CD8-positive, alpha-beta memory T cell (primary cell): ENCODE measurements around the gene ERICH6. TPM values are rescaled to one million over a fixed set of nuclear protein-coding genes. Genes with fewer than 3 reads are reported as not detected.

Source experiments
- CTCF ChIA-PET: fragments of 350-600 bp; sonication (Branson Sonifier 250); formaldehyde crosslinking; loops from one replicate; lab custom pipeline; 2021; ENCODE audit warnings: antibody characterized with exemption; lab: Charles Lee
- POLR2A ChIA-PET: fragments of 350-600 bp; sonication (Branson Sonifier 250); formaldehyde crosslinking; loops from one replicate; lab custom pipeline; 2021; ENCODE audit warnings: antibody characterized with exemption; lab: Charles Lee
- DNase-seq, 5 donors: peaks; one replicate each; pipeline versions ENCODE4 v3.0.0 to v3.0.0-alpha.2; 2020 to 2022; ENCODE audit warnings: mixed read lengths in 1 of 5
- H3K27ac ChIP-seq: one replicate; pipeline ENCODE4 v1.7.0; 2013; ENCODE audit warnings: low read depth, mild to moderate bottlenecking, low read length, moderate library complexity
- H3K27me3 ChIP-seq: 2 replicates; pipeline ENCODE4 v1.7.0; 2013; ENCODE audit warnings: low read length, mild to moderate bottlenecking; ENCODE audit not compliant: insufficient read depth, poor library complexity, severe bottlenecking
- H3K36me3 ChIP-seq: 2 replicates; pipeline ENCODE4 v1.7.0; 2013; ENCODE audit warnings: mild to moderate bottlenecking, low read length, moderate library complexity; ENCODE audit not compliant: insufficient read depth
- H3K4me1 ChIP-seq: 2 replicates; pipeline ENCODE4 v1.7.0; 2013; ENCODE audit warnings: mild to moderate bottlenecking, low read length, moderate library complexity; ENCODE audit not compliant: insufficient read depth
- H3K4me3 ChIP-seq: 2 replicates; pipeline ENCODE4 v1.7.0; 2013; ENCODE audit warnings: mild to moderate bottlenecking, low read length
- H3K9me3 ChIP-seq: 2 replicates; pipeline ENCODE4 v1.7.0; 2013; ENCODE audit warnings: mild to moderate bottlenecking, low read length
- H3K27ac Mint-ChIP-seq, 8 donors: one replicate each; pipeline ENCODE4 v1.8.0; 2020 to 2021; ENCODE audit warnings: mixed read lengths in 8 of 8, mild to moderate bottlenecking in 6 of 8, inconsistent platforms in 3 of 8, moderate library complexity in 3 of 8
- H3K27me3 Mint-ChIP-seq, 2 donors: one replicate each; pipeline ENCODE4 v1.8.0; 2020 to 2021; ENCODE audit warnings: mixed read lengths in 2 of 2, mild to moderate bottlenecking in 1 of 2, moderate library complexity in 1 of 2
- H3K36me3 Mint-ChIP-seq, 3 donors: one replicate each; pipeline ENCODE4 v1.8.0; 2020 to 2021; ENCODE audit warnings: mixed read lengths in 3 of 3, inconsistent platforms in 1 of 3, mild to moderate bottlenecking in 1 of 3
- H3K4me1 Mint-ChIP-seq, 3 donors: one replicate each; pipeline ENCODE4 v1.8.0; 2020 to 2021; ENCODE audit warnings: mixed read lengths in 3 of 3, inconsistent platforms in 1 of 3, mild to moderate bottlenecking in 1 of 3
- H3K4me3 Mint-ChIP-seq, 7 donors: one replicate each; pipeline ENCODE4 v1.8.0; 2020 to 2021; ENCODE audit warnings: mixed read lengths in 7 of 7, mild to moderate bottlenecking in 6 of 7, moderate library complexity in 4 of 7, inconsistent platforms in 2 of 7
- H3K9me3 Mint-ChIP-seq, 5 donors: one replicate each; pipeline ENCODE4 v1.8.0; 2020 to 2022; ENCODE audit warnings: mixed read lengths in 5 of 5, mild to moderate bottlenecking in 3 of 5, moderate library complexity in 2 of 5, inconsistent platforms in 1 of 5
- polyA plus RNA-seq: library from polyadenylated mRNA; unstranded; fragments of 300-500 nt; fragmentation: Illumina TruSeq; gene quantifications from one replicate; pipeline ENCODE4 v1.2.3, GENCODE V29; 2021
- total RNA-seq, 2 experiments: library from RNA; stranded (reverse); gene quantifications; one replicate each; pipeline ENCODE4 v1.2.3, GENCODE V29; 2021

ERICH6 gene
- total and polyA plus RNA-seq, 3 experiments from 2014 or later: 0.39 TPM; not detected in 2

DNA sequence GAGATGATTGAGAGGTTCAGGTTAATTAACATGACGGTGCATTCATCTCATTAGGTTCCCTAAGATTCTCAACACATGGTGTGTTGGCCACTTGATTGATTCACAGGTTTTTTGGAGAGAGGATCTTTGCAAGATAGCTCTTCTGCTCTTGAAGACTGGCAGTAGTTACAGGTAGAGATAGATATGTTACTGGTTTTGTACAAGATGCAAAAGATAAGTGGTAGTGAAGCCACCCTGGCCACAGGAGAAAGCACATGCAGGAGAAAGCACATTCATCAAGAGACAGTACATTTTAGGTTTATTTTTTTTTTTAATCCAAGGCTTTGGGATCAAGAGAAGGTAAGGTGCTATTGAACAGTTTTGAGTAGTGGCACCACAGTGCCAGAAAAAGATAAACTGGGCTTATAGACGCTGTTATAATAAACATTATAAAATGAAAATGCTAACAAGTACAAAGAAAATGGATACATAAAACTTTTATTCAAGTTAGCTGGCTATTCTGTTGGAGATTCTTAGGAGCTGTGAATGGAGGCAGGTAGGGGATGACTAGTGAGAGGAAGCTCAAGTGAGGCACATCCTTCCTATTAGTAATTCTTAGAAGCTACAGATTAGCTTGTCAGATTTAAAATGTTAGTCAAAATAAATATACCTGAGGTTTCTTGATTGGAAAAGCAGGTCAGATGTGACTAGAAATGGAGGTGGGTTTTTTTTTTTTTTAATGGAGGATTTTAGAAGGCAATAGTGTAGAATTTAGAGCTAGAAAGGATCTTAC is 89.8 kb downstream of the ERICH6 start:
- no peaks in the 10 kb centered on the region for H3K27me3 ChIP-seq
- no peaks in the 10 kb centered on the region for H3K9me3 ChIP-seq
- no peaks in the 10 kb centered on the region for H3K27me3 Mint-ChIP-seq
- H3K36me3 Mint-ChIP-seq: peaks cover 9 to 54% (median 13%) of the 10 kb centered on the region in 3 donors
- H3K27ac Mint-ChIP-seq: peak overlapping the region in 5 of 8 donors; percentile 55 to 93 (median 80)
- CTCF ChIA-PET: no interaction called here
- no peaks in the 10 kb centered on the region for H3K9me3 Mint-ChIP-seq
- peaks cover 63 to 77% (median 75%) of the 10 kb centered on the region in 3 donors for H3K4me1 Mint-ChIP-seq
- no peak for DNase-seq
- H3K4me3 ChIP-seq: no peak overlapping the region
- no peak overlapping the region for H3K27ac ChIP-seq
- peaks cover 44% of the 10 kb centered on the region for H3K4me1 ChIP-seq
- H3K36me3 ChIP-seq: no peaks in the 10 kb centered on the region
- H3K4me3 Mint-ChIP-seq: peak overlapping the region in 3 of 7 donors; percentile 2 to 39 (median 9)
- POLR2A ChIA-PET: interaction anchor here (0.9 to 1.0 kb wide), 2 partner anchors 11 to 69 kb away, joined by 3 to 4 read pairs; partner anchors contain the start of gene SELENOT

GRCh38 chr3:150613034-150613433 is 90.7 kb downstream of the ERICH6 start:
- ChIA-PET POLR2A (interaction anchor here (1.0 kb wide), 1 partner anchor 68 kb away, joined by 4 read pairs; no protein-coding TSS in a partner anchor), CTCF (interaction anchor here (0.6 kb wide), 1 partner anchor 91 kb away, joined by 3 read pairs; no protein-coding TSS in a partner anchor)
- H3K4me1 Mint-ChIP-seq: peaks cover 65 to 77% (median 75%) of the 10 kb centered on the region in 3 donors
- peak overlapping the region in 1 of 8 donors; percentile 15 for H3K27ac Mint-ChIP-seq
- peak overlapping the region in 2 of 7 donors; percentile 6 to 46 for H3K4me3 Mint-ChIP-seq
- H3K4me3 ChIP-seq: no peak overlapping the region
- H3K27me3 ChIP-seq: no peaks in the 10 kb centered on the region
- no peaks in the 10 kb centered on the region for H3K36me3 ChIP-seq
- H3K9me3 ChIP-seq: no peaks in the 10 kb centered on the region
- peaks cover 4 to 47% (median 8%) of the 10 kb centered on the region in 3 donors for H3K36me3 Mint-ChIP-seq
- H3K27ac ChIP-seq: no peak overlapping the region
- no peaks in the 10 kb centered on the region for H3K27me3 Mint-ChIP-seq
- DNase-seq: no peak
- H3K9me3 Mint-ChIP-seq: no peaks in the 10 kb centered on the region
- H3K4me1 ChIP-seq: peaks cover 47% of the 10 kb centered on the region

DNA sequence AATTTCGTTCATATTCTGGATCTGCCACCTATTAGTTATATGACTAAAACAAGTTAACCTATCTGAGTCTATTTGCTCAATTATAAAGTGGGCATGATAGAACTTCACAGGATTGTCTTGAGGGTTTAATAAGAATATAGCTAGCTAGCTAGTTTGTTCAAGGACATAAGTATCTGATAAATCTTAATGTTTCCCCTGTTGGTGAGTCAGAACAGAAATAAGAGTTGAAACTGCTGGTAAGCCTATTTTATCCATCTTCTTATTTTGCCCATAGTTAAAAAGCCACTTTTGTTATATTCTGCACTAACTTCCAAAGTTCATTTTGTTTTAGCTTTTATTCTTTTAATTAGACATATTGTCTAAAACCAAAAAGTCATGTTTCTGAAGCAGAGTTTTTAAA is 91.2 kb downstream of the ERICH6 start:
- Histone ChIP-seq H3K4me3 (no peak overlapping the region), H3K9me3 (no peaks in the 10 kb centered on the region), H3K27me3 (no peaks in the 10 kb centered on the region), H3K27ac (no peak overlapping the region), H3K36me3 (no peaks in the 10 kb centered on the region), H3K4me1 (peaks cover 51% of the 10 kb centered on the region)
- Mint-ChIP-seq H3K9me3 (no peaks in the 10 kb centered on the region), H3K27me3 (no peaks in the 10 kb centered on the region), H3K4me1 (peaks cover 69 to 77% (median 76%) of the 10 kb centered on the region in 3 donors), H3K36me3 (peaks cover 4 to 49% (median 9%) of the 10 kb centered on the region in 3 donors), H3K27ac (no peak overlapping the region), H3K4me3 (no peak overlapping the region)
- ChIA-PET CTCF (interaction anchor here (0.6 kb wide), 1 partner anchor 92 kb away, joined by 3 read pairs; no protein-coding TSS in a partner anchor), POLR2A (interaction anchor here (1.0 kb wide), 1 partner anchor 68 kb away, joined by 4 read pairs; no protein-coding TSS in a partner anchor)
- DNase-seq: no peak

GRCh38 chr3:150611666-150612065 is 92.1 kb downstream of the ERICH6 start:
- peaks cover 51% of the 10 kb centered on the region for H3K4me1 ChIP-seq
- H3K27ac ChIP-seq: no peak overlapping the region
- H3K9me3 Mint-ChIP-seq: no peaks in the 10 kb centered on the region
- ChIA-PET CTCF (no interaction called here), POLR2A (interaction anchor here (0.6 kb wide), 1 partner anchor 217 kb away, joined by 4 read pairs; no protein-coding TSS in a partner anchor)
- H3K4me3 Mint-ChIP-seq: peak overlapping the region in 2 of 7 donors; percentile 18 to 39
- no peaks in the 10 kb centered on the region for H3K27me3 Mint-ChIP-seq
- DNase-seq: no peak
- H3K36me3 Mint-ChIP-seq: peaks cover 4 to 52% (median 9%) of the 10 kb centered on the region in 3 donors
- H3K27me3 ChIP-seq: no peaks in the 10 kb centered on the region
- no peaks in the 10 kb centered on the region for H3K36me3 ChIP-seq
- H3K4me3 ChIP-seq: no peak overlapping the region
- H3K4me1 Mint-ChIP-seq: peaks cover 70 to 77% (median 76%) of the 10 kb centered on the region in 3 donors
- H3K27ac Mint-ChIP-seq: peak overlapping the region in 1 of 8 donors; percentile 50
- no peaks in the 10 kb centered on the region for H3K9me3 ChIP-seq

GRCh38 chr3:150610785-150611184 is 92.9 kb downstream of the ERICH6 start:
- no peaks in the 10 kb centered on the region for H3K36me3 ChIP-seq
- no peaks in the 10 kb centered on the region for H3K27me3 ChIP-seq
- no peak for DNase-seq
- no peak overlapping the region for H3K27ac ChIP-seq
- Mint-ChIP-seq H3K4me1 (peaks cover 76 to 83% (median 82%) of the 10 kb centered on the region in 3 donors), H3K27me3 (no peaks in the 10 kb centered on the region), H3K9me3 (no peaks in the 10 kb centered on the region), H3K4me3 (peak overlapping the region in 2 of 7 donors; percentile 15 to 48), H3K36me3 (peaks cover 4 to 57% (median 10%) of the 10 kb centered on the region in 3 donors), H3K27ac (peak overlapping the region in 3 of 8 donors; percentile 1 to 79 (median 72))
- H3K4me1 ChIP-seq: peaks cover 59% of the 10 kb centered on the region
- no peaks in the 10 kb centered on the region for H3K9me3 ChIP-seq
- no peak overlapping the region for H3K4me3 ChIP-seq
- ChIA-PET CTCF (no interaction called here), POLR2A (no interaction called here)

DNA sequence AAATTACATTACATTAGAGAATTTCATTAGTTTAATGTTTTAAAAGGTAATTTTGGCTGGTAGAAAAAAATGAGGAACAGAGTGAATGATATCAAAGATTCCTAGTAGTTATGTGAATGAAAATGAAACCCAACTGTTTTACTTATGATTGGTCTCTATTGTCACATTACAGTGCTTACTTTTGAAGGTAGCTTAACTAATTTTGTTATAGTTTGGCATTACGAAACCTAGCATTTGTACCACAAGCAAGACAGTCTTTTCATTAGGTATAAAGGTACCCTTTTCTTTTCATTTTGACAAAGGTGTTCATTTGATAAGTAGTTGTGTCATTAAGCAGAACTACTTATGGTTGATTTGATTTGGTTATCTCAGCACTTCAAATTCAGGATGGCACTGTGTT is 93.7 kb downstream of the ERICH6 start:
- Histone ChIP-seq H3K9me3 (no peaks in the 10 kb centered on the region), H3K4me1 (peaks cover 66% of the 10 kb centered on the region), H3K4me3 (no peak overlapping the region), H3K36me3 (no peaks in the 10 kb centered on the region), H3K27me3 (no peaks in the 10 kb centered on the region), H3K27ac (no peak overlapping the region)
- no peak for DNase-seq
- Mint-ChIP-seq H3K4me3 (peak overlapping the region in 6 of 7 donors; percentile 2 to 68 (median 36)), H3K4me1 (peaks cover 81 to 91% (median 90%) of the 10 kb centered on the region in 3 donors), H3K27ac (peak overlapping the region in 4 of 8 donors; percentile 1 to 56 (median 20)), H3K36me3 (peaks cover 4 to 57% (median 14%) of the 10 kb centered on the region in 3 donors), H3K9me3 (no peaks in the 10 kb centered on the region), H3K27me3 (no peaks in the 10 kb centered on the region)
- CTCF ChIA-PET: no interaction called here
- POLR2A ChIA-PET: no interaction called here
